HG02759 (cell line): Measurements from ENCODE around the gene IL17RA.
"Not testable (repeated sequence)": the region's sequence is repeated elsewhere in the genome, so short reads cannot be mapped to it uniquely, and the experiment has no call there.

Experiments used
- ATAC-seq: cut with Tn5 transposase; IDR thresholded peaks from one replicate; pipeline ENCODE4 v1.9.1; 2021; ENCODE audit warnings: mild to moderate bottlenecking, moderate library complexity; ENCODE audit not compliant: unreplicated experiment

Gene IL17RA, protein sequence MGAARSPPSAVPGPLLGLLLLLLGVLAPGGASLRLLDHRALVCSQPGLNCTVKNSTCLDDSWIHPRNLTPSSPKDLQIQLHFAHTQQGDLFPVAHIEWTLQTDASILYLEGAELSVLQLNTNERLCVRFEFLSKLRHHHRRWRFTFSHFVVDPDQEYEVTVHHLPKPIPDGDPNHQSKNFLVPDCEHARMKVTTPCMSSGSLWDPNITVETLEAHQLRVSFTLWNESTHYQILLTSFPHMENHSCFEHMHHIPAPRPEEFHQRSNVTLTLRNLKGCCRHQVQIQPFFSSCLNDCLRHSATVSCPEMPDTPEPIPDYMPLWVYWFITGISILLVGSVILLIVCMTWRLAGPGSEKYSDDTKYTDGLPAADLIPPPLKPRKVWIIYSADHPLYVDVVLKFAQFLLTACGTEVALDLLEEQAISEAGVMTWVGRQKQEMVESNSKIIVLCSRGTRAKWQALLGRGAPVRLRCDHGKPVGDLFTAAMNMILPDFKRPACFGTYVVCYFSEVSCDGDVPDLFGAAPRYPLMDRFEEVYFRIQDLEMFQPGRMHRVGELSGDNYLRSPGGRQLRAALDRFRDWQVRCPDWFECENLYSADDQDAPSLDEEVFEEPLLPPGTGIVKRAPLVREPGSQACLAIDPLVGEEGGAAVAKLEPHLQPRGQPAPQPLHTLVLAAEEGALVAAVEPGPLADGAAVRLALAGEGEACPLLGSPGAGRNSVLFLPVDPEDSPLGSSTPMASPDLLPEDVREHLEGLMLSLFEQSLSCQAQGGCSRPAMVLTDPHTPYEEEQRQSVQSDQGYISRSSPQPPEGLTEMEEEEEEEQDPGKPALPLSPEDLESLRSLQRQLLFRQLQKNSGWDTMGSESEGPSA

GRCh38 chr22:17084554-17085276, at the start of gene IL17RA:
Gene IL17RA, plus strand, starts transcription at chr22:17085000. Its CDS starts 92 bp downstream, at chr22:17085092.
- peak; percentile 94 for ATAC-seq

DNA sequence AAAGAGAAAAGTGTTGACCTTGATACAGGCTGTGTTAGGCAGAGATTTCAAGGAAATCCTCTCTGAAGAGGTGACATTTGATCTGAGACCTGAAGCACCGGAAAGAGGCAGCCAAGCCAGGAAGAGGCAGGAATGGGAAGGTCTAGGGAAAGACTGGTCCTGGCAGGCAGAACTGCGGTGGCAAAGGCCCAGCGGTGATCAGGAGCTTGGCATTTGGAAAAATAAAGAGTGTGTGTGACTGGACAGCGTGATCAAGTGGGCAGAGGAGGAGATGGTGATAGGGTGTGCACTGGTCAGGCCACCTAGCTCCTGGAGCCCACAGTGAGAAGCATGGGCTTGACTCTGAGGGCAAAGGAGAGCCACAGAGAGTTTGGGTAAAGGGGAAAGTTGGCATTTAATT, 49.6 kb upstream of the IL17RA start:
- no peak for ATAC-seq

DNA sequence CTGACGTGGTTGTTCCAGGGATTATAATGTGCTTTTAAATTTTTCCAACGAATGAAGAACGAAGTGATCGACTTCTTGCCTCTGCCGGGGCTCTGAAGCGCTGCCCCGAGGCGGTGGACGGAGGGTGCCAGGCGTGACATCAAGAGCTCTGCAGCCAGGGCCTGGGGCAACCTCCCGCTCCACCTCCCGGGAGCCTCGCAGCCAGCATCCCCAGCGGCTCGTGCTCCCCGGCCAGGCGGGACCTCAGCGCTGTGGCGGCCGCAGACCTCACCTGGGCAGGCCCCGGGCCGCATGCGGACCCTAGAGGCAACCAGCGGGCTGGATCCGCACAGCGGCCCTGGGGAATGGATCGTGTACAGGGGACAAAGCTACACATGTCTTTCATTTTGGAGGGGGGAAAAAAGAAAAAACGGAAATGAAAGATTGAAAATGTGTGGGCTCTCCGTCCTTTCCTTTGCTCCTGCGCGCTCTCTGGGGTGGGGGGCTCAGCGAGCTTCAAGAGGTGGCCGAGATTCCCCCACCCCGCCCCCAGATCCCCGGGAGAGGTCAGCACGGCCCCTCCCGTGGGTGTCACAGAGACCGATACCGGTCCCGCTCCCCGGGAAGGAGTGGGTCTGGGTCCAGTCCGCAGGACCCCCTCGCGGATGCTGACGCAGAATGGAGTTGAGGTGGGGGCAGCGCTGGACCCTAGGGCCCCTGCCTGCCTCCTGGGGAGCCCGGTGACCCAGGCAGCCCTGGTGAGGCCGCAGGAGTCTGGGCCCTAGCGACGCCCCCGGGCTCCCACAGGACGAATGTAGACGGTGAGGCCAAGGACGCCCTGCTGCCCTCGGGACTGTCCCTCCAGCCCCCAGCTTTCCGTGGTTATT, 48.6 kb upstream of the IL17RA start:
- ATAC-seq, result not testable (repeated sequence)

DNA sequence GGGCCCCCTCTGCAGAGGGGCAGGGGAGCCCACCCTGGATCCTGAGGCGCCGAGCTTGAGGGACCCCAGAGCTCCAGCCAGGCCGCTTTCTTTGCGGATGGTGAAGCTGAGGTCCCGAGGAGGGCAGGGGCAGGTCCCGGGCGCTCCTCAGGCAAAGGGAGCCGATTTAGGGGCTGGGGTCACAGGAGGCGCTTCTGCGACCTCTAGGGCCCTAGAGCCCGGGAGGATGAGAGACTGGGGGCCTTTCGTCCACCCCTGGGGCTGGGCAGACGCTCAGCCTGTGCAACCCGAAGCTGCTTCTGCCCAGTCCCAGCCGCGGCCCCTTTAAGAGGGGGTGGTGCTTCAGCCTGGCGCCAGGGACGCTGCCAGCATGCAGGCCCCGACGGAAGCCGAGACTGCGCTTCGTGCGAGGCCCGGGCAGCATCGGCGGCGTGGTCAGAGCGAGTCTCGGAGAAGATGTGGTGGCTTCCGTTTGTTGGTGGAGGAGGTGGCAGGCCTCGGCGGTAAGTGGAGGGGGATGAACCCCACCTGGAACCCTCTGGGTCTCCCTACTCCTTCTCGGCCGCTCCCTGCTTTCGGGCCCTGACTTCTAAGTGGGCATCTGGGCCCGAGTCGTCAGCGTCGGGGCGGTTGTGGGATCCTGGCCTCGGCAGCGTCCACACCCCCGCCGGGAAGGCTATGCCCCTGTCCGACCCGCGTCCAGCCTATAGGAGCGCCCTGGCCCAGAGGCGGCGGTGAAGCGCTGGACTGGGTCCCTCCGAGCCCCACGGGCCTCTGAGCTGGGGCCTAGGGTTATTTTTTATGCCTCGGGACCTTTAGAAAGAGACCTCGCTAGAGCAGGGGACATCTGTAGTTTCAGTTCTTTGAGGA, 47.7 kb upstream of the IL17RA start:
- peak; percentile 57 for ATAC-seq

DNA sequence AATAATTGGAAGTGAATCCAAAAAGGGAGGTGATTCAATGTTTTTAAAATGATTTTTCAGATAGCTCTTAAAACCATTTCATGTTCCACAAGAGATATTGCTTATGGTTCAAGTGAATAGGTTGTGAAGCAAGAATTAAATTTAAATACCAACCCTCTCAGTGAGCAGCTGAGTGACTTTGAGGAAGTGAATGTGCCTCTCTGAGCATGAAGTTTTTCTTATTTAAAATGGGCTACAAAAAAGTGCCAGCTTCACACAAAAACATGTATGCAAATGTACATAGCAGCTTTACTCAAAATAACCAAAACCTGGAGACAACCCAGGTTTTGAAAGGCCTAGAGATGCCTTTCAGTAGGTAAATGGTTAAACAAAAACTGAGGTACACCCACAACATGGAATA, 41.3 kb upstream of the IL17RA start:
- ATAC-seq, result no peak

DNA sequence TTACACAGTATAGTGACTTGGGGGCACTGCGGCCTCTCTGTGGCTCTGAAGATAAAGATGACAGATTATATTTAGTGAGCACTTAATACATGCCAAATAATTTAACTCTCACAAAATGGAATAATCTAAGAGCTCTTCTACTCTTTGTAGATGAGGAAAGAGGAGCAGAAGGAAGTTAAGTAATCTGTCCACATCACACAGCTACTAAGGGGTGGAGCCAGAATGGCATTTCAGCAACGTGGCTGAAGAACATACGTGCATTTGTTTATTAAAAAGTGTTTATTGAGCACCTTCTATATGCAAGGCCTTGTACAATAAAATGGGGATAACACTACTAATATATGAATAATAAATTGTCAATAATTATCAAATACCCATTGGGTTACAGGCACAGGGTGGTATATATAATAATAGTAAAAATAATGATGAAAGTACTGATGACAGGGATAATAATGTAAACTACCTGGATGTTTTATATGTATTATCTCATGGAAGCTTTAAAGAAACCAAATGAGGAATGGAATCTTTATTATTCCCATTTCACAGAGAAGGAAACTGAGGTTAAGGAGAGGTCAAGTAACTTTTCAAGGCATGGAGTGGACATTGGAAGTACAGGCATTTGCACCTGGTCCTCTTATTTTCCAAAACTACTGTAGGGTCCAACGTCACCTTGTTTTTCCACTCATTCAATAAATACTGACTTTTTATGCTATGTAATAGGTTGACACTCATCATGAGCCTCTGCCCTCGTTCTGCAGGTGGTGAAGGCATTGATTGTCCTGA, 38.0 kb upstream of the IL17RA start:
- no peak for ATAC-seq

- no peak for ATAC-seq
Measured at GRCh38 chr22:17047656-17048055, 37.1 kb upstream of the IL17RA start.

- ATAC-seq, result no peak
Measured at GRCh38 chr22:17056058-17056457, 28.7 kb upstream of the IL17RA start.

DNA sequence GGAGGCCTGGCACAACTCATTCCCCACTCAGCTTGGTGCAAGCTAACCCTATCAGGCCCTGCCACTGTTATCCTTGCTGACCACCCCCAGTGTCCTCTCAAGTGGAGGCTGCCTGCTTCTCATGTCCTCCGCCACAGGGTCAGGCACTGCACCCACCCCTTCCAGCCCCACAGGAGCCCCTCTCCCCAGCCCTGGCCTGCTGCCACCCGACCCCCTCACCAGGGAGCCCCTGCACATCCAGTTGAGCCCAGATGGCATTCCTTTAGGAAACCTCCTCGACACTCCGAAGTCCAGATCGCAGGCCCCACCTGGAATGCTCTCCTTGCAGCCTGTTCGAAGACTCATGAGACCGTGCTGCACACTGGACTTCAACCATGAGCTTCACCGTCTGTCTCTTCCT, 28.0 kb upstream of the IL17RA start:
- ATAC-seq, result no peak

DNA sequence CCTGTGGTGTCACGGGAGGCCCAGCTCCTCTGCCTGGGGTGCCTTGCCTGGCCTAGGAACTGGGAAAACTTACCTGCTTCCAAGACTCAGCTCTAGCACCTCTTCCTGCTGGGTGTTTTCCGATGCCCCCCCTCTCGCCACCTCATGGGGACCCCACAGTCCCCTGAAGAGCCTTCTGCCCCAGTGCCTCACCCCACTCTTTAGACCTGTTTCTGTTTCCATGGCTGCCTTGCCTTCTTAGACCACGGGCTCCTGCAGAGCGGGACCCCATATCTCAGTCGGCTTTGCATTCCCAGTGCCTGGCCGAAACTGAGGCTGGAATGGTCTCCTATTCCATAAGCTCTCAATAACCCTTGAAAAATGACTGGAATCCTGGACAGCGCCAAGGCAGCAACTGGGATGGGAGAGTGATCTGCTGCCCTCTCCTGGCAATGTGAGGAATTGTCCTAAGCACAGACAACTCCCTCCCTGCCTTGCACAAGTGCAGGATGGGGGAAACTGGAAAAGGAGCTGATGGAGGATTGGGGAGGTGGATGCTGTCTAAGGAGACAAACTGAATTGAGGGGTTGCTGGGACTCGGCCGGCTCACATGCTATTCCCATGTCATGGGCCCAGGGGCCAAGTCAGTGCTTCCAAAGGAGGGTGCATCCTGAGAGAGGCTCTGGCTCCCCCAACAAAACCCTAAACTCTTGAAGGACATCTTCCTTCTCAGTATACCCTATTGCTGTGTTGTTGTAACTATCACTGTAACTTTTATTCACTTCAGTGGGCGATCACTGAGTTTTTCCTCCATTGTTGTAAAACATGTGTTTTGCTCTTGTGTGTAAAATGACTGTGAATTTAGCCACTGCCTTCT, 26.6 kb upstream of the IL17RA start:
- ATAC-seq, result no peak

DNA sequence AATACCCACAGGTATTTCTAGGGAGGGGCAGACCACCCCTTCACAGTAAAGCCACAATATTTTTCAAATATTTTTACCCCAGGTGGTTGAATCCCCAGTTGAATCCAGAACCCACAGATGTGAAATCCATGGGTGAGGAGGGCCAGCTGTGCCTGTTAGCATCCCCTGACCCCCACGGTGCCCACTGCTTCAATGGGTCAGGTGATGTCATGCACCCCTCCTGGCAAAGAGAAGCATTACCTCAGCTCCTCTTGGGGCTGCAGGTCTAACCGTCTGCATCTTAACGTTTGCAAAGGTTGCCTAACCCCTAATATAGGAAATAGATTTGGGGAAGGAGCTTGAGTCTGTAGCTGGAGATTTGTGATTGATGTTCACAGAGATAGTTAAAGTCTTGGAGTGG, 24.7 kb upstream of the IL17RA start:
- no peak for ATAC-seq

DNA sequence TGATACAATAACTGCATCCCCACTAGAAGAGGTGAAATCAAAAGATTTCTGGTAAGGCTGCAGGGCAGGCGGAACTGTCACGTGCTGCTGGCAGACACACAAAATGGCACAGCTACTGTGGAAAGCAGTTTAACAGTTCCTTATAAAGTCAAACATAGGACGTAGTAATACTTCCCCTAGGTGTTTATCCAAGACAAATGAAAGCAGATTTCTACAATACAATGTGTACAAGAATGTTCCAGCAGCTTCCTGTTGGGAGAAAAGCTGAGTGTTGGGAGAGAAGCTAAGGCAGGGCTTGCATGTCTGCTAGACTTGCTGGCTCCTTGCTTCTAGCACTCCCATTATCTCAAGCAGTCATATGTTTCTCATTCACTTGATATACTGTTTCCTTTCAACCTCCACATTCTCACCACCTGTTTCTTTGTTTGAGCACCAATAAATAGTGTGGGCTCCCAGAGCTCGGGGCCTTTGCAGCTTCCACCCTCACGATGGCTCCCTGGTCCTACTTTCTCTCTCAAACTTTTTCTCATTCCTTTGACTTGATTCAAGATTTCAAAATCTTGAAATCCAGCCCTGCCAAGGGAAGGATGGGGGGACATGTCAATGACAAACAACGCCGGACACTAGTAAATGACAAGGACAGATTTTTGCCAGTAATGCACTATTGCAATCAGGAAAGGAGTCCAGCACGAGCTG, 21.2 kb upstream of the IL17RA start:
- ATAC-seq, result no peak

DNA sequence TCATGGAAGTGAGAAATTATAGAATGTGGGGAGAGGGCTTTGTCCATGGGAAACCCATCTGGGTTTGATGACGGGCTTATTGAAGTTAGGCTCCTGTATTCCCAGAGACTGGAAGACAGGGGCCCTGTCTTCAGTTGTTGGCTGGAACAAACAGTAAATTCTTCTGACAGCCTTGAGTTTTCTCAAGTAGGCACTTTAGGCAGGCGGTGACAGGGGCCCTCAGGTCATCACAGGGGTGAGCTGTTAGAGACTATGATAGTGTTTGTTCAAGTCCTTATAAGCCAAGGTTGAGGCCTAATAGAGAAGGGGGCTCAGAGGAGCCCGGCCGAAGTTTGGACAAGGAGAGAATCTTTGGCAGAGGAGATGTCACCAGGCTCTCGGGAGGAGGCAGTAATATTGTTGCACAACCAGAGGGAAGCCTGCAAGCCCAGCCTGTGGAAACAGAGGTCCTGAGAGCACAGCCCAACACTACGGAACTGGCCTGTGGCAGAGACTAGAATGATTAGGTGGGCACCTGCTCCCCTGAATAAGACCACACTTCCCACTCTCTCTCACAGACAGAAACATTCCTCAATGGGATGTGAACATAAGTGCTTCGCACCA, 20.2 kb upstream of the IL17RA start:
- no peak for ATAC-seq

GRCh38 chr22:17065433-17065832, 19.4 kb upstream of the IL17RA start:
- no peak for ATAC-seq

DNA sequence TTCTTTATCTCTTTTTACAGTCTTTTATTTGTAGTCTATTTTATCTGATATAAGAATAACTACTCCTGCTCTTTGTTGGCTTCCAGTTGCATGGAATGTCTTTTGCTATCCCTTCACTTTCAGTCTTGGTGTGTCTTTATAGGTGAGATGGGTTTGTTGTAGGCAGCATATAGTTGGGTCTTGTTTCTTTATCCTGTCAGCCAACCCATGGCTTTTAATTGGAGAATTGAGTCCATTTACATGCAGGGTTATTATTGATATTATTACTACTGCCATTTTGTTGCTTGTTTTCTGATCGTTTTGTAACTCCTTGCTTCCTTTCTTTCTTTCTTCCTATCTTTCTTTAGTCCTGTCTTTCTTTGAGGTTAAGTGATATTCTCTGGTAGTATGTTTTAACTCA, 11.9 kb upstream of the IL17RA start:
- no peak for ATAC-seq

DNA sequence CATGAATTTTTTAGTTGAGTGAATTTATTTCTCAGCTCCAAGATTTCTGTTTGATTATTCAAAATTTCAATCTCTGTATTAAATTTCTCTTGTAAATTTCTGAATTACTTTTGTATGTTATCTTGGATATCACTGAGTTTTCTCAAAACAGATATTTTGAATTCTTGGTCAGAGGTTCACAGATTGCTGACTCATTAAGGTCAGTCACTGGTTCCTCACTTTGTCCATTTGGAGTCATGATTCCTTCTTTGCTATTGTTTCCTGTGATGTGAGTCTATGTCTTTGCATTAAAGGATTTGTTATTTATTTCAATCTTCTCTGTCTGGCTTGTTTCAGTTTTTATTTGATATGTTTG, 10.2 kb upstream of the IL17RA start:
- no peak for ATAC-seq

DNA sequence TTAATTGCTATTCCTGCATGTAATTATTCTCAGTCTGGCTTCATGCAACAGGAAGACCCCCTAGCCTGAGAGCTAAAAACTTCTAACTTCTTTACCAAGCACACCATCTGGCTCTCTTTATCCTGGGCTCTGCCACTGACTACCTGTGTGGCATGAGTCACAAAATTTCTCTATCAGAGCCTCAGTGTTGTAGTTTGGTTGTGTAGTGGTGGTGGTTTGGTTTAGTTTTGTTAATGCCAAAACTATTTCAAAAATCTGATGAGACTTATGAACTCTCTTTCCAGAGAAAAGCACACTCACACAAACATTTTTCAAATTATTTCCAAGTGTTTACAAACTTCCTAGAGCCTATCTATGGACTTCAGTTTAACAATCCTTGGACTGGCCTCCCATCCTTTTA, 7.5 kb upstream of the IL17RA start:
- no peak for ATAC-seq
